Measurements from ENCODE around the gene NOX5.

The NOX5 gene

GRCh38 chr15:69026355-69026754 is 11.9 kb downstream of the NOX5 start:
- no peak for DNase-seq

GRCh38 chr15:69027976-69028518 is 13.6 kb downstream of the NOX5 start:
- no peak for DNase-seq

DNA sequence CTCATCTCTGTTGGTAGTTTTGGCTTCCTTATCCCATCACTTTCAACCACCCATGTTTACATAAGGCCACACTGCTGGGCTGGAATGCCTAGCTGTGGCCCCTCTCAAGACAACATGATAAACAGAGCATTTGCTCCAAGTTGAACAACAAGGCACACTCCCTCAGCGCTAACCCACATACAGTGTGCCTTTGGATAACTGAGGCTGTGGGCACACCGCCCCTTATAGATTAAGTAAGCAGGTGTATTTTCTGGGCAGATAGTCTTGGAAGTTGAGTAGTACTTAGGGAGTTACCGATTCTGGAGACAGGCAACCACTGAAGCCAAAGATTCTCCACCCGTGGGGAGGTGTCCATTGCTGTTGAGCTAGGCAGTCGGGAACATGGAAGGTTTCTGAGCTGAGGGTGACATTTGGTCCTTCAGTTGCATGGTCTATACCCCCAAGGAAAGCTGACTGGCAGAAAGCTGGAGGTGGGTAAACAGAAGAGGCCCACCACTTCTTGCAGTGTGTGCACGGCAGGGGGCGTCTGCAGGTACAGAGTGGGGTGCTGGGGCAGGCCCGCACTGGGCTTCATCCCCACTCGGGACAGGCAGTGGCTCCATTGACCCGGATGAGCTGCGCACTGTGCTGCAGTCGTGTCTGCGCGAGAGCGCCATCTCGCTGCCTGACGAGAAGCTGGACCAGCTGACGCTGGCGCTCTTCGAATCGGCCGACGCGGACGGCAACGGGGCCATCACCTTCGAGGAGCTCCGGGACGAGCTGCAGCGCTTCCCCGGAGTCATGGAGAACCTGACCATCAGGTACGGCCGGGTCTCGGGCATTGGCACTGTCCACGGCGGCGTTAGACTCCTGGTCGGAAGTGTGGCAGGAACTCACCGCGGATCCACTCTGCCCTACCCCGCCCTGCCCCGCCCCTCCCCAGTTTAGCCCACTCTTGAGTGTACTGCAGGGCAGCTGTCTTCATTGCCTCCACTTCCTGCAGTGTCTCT is 16.8 kb downstream of the NOX5 start:
- no peak for DNase-seq

DNA sequence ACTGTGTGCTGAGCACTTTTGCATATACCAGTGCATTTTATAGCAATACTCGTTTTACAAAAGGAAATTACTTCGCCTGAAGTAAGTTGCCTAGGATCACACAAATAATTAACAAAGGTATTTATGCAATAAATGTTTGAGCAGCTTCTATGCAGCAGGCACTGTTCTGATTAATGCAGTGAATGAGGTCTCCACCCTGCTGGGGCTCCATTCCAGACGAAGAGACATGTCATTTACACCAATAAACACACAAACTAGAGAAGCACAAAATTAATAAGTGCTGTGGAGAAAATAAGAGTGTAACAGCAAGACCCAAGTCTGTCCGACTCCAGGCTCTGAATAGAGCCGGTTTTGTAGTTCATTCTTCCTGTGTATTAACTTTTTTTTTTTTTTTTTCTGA is 17.5 kb downstream of the NOX5 start:
- DNase-seq, result no peak

DNA sequence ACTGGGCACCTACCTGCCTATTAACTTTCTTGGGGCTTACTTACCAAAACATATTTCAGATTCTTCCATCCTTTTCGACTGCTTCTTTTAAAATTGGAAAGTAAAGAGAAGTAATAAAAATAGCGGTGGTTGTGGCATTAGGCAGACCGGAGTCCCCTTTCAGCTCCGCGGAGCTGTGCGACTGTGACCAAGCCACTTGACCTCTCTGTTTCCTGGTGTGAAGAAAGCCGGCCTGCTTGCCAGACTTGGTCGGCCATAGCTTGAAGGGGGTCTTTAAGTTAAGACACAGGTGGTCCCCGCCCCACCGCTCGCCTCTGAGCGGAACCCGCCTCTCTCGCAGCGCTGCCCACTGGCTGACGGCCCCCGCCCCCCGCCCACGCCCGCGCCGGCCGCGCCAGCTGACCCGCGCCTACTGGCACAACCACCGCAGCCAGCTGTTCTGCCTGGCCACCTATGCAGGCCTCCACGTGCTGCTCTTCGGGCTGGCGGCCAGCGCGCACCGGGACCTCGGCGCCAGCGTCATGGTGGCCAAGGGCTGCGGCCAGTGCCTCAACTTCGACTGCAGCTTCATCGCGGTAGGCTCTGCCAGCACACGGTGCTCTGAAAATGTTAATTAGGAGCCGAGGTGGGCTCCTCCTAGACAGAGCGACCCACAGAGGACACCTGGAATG is 18.3 kb downstream of the NOX5 start:
- no peak for DNase-seq

DNA sequence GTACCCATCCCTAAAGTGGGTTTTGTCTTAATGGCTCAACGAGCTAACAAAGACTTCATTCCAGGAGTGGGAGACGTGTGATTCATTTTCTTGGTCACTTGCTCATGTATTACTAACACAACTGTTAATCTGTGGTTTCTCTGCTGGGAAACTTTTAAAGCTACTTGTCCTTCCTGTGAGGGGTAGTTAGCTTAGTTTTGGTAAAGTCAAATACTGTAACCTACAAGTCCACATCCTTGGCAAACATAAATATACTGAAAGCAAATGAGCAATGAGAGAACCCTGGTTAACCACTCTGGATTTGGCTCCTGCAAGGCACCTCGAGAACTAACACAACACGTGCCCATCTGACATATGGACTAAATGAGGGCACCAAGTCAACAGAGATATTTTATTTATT is 19.9 kb downstream of the NOX5 start:
- no peak for DNase-seq

GRCh38 chr15:69035205-69035917 is 20.9 kb downstream of the NOX5 start:
- no peak for DNase-seq

GRCh38 chr15:69035918-69036258 is 21.4 kb downstream of the NOX5 start:
- DNase-seq, result no peak

DNA sequence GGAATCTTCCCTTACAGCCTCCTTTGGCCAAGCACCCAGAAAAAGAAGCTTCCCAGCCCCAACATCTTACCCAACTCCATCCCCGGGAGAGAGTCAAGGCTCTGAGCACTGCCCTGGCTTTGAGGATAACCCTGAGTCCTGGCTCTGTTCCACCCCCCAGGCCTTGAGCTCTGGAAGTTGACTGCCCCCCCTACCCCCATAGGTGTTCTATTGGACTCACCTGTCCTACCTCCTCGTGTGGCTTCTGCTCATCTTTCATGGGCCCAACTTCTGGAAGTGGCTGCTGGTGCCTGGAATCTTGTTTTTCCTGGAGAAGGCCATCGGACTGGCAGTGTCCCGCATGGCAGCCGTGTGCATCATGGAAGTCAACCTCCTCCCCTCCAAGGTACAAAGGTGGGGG is 22.3 kb downstream of the NOX5 start:
- DNase-seq, result no peak

GRCh38 chr15:69037482-69037881 is 23.0 kb downstream of the NOX5 start:
- DNase-seq, result no peak

GRCh38 chr15:69037977-69038376 is 23.5 kb downstream of the NOX5 start:
- DNase-seq, result no peak

DNA sequence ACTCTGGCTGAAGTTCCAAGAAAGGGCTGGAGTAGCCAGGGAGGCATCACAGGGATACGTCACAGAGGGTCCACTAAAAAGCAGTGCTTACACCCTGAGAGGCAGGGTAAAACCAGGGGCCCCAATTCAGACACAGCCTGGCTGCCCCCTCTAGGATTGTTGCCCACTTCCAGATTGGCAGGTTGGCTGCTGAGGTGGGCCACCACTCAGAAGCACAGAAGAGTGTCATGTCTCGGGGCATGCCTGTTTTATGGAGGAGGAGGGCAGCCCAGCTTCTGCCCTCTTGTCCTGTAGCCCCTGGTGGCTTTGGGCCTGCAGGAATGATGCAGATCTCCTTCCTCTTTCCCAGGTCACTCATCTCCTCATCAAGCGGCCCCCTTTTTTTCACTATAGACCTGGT is 24.0 kb downstream of the NOX5 start:
- DNase-seq, result no peak

- DNase-seq, result no peak
Observed at GRCh38 chr15:69039516-69040225, 25.2 kb downstream of the NOX5 start.

DNA sequence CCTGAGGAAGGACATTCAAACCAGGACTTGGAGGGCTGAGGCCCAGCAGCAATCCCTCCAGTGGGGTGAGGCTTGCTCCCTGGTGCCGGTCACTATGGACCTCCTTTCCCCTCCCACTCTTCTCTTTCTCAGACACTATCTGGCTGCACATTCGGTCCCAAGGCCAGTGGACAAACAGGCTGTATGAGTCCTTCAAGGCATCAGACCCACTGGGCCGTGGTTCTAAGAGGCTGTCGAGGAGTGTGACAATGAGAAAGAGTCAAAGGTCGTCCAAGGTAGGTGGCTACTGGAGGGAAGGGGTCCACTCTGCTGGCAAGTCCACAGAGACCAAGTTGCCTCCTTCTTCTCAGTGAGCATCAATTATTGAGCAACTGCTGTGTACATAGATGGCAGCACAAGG is 28.0 kb downstream of the NOX5 start:
- no peak for DNase-seq

GRCh38 chr15:69045802-69046201 is 31.3 kb downstream of the NOX5 start:
- DNase-seq, result no peak

DNA sequence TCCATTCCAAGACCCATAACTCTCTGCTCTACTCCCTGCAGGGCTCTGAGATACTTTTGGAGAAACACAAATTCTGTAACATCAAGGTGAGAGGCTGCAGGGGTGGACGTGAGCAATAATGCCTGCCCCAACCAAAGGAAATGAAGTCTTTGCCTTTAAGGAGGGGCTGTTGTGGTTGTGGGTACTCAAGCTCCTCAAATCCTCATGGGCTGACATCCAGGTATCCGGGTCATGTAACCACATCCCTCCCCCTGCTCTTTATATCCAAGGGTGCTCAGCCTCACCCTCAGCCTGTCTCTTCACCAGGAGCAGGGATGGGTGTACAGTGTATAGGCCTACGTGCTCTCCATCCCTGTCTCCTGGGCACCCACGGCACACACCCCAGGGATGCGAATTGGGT is 32.3 kb downstream of the NOX5 start:
- no peak for DNase-seq

GRCh38 chr15:69049976-69050375 is 35.5 kb downstream of the NOX5 start:
- no peak for DNase-seq

DNA sequence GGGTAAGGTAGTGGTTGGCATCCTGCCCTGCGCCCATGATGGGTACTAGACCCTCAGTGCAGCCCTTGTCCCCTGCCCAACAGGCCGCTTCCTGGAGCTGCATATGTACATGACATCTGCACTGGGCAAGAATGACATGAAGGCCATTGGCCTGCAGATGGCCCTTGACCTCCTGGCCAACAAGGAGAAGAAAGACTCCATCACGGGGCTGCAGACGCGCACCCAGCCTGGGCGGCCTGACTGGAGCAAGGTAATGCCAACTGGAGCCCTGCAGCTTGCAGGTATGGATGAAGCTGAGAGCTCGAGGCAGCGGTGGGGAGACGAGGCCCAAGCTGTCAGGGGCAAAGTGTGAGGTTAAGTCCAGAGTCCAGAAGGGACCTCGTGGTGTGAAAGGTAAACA is 40.8 kb downstream of the NOX5 start:
- no peak for DNase-seq

DNA sequence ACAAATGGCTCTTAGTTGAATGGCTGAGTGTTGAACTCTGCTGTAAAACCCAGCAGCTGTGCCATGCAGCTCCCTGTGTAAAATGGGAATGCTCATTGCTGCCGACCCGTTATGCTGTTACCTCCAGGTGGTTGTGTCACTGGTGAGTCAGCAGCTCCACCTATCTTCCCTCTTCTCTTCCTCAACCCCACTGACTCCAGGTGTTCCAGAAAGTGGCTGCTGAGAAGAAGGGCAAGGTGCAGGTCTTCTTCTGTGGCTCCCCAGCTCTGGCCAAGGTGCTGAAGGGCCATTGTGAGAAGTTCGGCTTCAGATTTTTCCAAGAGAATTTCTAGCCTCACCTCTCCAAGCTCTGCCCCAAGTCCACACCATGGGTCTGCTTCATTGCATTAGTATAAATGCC is 41.9 kb downstream of the NOX5 start:
- no peak for DNase-seq

DNA sequence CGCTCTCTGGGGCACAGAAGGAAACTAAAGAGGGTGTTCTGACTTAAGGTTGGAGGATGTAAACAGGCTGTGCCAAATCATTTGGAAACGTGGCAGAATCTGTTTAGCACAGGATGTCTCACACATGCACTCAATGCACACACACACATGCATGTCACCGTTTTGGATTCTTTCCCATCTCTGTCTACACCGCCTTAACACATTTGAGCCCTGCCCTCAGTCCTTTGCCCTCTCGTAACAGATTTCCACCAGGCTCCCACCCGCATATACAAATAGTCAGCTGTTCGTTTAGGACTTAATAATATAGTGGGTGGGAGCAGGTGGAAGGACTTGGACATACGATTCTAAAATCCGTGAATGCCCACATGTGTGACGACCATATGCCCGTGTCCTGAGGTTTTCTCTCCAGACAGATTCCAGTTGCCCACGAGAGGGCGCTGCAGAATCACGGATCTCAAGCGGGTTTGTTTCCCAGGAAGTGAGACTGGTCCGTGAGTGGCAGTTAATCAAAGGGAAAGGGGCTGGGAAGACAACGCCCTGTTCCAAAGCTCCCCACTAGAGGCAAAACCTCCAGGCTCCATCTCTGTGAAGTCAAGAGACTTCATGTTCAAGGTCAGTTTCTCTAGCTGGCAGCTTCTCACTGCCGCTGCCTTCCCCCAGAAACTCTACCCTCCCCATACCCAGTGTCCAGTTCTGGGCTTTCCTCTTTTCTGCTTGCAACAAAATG is 44.5 kb downstream of the NOX5 start:
- no peak for DNase-seq

- DNase-seq, result no peak
Observed at GRCh38 chr15:69059557-69059943, 45.1 kb downstream of the NOX5 start.

GRCh38 chr15:69060041-69060481 is 45.6 kb downstream of the NOX5 start:
- no peak for DNase-seq
